ENCODE data around the gene SYNGR3. TPM values are rescaled to one million over a fixed set of nuclear protein-coding genes. Genes with fewer than 3 reads are reported as not detected.
A peak's percentile ranks its signal among the peaks of the same experiment; 100 is the strongest.

The SYNGR3 gene
- total and polyA plus RNA-seq, 2 of the 13 experiments (the other 11 are each of a cell fraction or from before 2014, with no cell fraction given): 0.97 to 5.7 TPM

DNA sequence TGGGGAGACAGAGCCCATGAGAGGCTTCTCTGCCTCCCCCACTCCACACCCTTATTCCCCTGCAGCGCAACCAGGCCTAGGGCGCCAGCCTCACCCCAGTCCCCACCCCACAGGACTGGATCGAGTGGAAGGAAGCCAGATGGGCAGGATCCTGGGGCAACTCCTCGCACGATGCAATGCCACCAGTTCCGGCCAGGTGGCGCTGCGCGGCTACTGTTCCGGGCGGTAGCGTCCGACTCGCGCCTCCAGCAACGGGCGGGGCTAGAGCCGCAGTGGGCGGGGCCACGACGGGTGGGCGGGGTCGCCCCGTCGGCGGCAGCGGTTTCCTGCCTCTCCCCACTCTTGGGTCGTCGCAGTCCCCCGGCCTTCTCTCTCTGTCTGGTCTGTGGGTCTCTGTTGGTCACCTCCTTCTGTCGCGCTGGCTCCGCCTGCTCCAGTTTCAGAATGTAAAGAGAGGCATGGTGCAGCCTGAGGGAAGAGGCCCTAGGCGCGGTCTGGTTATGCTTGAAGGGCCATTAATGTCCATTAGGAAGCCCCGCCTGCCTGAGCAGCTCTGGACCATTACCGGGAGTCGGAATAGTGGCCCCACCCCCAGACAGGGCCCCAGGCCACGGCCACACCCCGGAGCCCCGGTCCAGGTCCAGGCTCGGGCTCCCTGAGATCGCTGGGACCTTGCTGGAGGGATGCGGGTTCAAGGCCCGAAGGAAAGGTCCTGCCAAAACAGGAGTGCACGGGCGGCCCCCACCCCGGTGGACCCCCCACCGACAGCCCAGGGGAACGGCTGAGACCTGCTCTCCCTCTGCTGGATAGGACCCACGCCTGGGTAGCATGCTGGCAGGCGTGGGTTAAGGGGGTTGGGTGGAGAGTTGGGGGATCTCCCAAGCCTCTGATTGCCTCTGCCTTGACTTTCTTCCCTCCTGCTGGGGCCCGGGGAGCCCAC, 33.6 kb downstream of the SYNGR3 start (continued):
- TF ChIP-seq, protein P1, sequence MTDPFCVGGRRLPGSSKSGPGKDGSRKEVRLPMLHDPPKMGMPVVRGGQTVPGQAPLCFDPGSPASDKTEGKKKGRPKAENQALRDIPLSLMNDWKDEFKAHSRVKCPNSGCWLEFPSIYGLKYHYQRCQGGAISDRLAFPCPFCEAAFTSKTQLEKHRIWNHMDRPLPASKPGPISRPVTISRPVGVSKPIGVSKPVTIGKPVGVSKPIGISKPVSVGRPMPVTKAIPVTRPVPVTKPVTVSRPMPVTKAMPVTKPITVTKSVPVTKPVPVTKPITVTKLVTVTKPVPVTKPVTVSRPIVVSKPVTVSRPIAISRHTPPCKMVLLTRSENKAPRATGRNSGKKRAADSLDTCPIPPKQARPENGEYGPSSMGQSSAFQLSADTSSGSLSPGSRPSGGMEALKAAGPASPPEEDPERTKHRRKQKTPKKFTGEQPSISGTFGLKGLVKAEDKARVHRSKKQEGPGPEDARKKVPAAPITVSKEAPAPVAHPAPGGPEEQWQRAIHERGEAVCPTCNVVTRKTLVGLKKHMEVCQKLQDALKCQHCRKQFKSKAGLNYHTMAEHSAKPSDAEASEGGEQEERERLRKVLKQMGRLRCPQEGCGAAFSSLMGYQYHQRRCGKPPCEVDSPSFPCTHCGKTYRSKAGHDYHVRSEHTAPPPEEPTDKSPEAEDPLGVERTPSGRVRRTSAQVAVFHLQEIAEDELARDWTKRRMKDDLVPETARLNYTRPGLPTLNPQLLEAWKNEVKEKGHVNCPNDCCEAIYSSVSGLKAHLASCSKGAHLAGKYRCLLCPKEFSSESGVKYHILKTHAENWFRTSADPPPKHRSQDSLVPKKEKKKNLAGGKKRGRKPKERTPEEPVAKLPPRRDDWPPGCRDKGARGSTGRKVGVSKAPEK (CRISPR knock-in tag; IDR thresholded peaks at IDR 0.05; ENCODE audit: borderline replicate concordance): no peak
- TF ChIP-seq ZNF382 (CRISPR knock-in tag; IDR thresholded peaks at IDR 0.05; ENCODE audit: borderline replicate concordance): no peak
- TF ChIP-seq PBX2 (CRISPR knock-in tag; IDR thresholded peaks at IDR 0.05): no peak
- peak; percentile 34; the same call in 1 of the 2 replicates for TF ChIP-seq NFYC (CRISPR knock-in tag; IDR thresholded peaks at IDR 0.05)
- no peak for TF ChIP-seq IKZF4 (CRISPR knock-in tag; IDR thresholded peaks at IDR 0.05; ENCODE audit: borderline replicate concordance, low read depth, not compliant biosample characterization)
- peak; percentile 84 for TF ChIP-seq MAZ (IDR thresholded peaks at IDR 0.05; ENCODE audit: borderline replicate concordance, low read depth, low read length)
- peak; percentile 95 for TF ChIP-seq MAZ (CRISPR knock-in tag; IDR thresholded peaks at IDR 0.05; ENCODE audit: low read depth)
- TF ChIP-seq ZNF3 (CRISPR knock-in tag; IDR thresholded peaks at IDR 0.05): no peak
- TF ChIP-seq SRSF9 (IDR thresholded peaks at IDR 0.05; ENCODE audit: borderline replicate concordance, insufficient read depth, low read depth, low read length, poor library complexity, severe bottlenecking): no peak
- TF ChIP-seq ASH2L (IDR thresholded peaks at IDR 0.05; ENCODE audit: insufficient read length, low read depth, low read length): no peak
- no peak for TF ChIP-seq ISX (CRISPR knock-in tag; conservative IDR thresholded peaks at IDR 0.05)
- no peak for TF ChIP-seq ZEB1 (IDR thresholded peaks at IDR 0.05; ENCODE audit: insufficient replicate concordance, low read depth)
- TF ChIP-seq NKX3-1 (CRISPR knock-in tag; IDR thresholded peaks at IDR 0.05): no peak
- TF ChIP-seq ZNF891 (CRISPR knock-in tag; IDR thresholded peaks at IDR 0.05): no peak
- no peak for TF ChIP-seq TOPORS (CRISPR knock-in tag; IDR thresholded peaks at IDR 0.05)
- TF ChIP-seq U2AF1 (optimal IDR thresholded peaks at IDR 0.05; ENCODE audit: low read depth, low read length): no peak
- no peak for TF ChIP-seq ATF7 (IDR thresholded peaks at IDR 0.05)
- no peak for TF ChIP-seq ATF7 (CRISPR knock-in tag; IDR thresholded peaks at IDR 0.05)
- TF ChIP-seq HNRNPUL1 (IDR thresholded peaks at IDR 0.05; ENCODE audit: low read depth, low read length): no peak
- TF ChIP-seq ZNF724P (CRISPR knock-in tag; IDR thresholded peaks at IDR 0.05; ENCODE audit: borderline replicate concordance): no peak
- TF ChIP-seq KMT2A (CRISPR knock-in tag; IDR thresholded peaks at IDR 0.05): 0 out of 2 replicates have a peak, but pooled peaks have one; percentile 21
- peak; percentile 77; the same call in 1 of the 2 replicates for TF ChIP-seq ZNF572 (CRISPR knock-in tag; IDR thresholded peaks at IDR 0.05)
- TF ChIP-seq, protein P2, sequence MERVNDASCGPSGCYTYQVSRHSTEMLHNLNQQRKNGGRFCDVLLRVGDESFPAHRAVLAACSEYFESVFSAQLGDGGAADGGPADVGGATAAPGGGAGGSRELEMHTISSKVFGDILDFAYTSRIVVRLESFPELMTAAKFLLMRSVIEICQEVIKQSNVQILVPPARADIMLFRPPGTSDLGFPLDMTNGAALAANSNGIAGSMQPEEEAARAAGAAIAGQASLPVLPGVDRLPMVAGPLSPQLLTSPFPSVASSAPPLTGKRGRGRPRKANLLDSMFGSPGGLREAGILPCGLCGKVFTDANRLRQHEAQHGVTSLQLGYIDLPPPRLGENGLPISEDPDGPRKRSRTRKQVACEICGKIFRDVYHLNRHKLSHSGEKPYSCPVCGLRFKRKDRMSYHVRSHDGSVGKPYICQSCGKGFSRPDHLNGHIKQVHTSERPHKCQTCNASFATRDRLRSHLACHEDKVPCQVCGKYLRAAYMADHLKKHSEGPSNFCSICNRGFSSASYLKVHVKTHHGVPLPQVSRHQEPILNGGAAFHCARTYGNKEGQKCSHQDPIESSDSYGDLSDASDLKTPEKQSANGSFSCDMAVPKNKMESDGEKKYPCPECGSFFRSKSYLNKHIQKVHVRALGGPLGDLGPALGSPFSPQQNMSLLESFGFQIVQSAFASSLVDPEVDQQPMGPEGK (CRISPR knock-in tag; IDR thresholded peaks at IDR 0.05): peak; percentile 62
- TF ChIP-seq ONECUT2 (CRISPR knock-in tag; IDR thresholded peaks at IDR 0.05): no peak
- no peak for TF ChIP-seq ADNP (CRISPR knock-in tag; IDR thresholded peaks at IDR 0.05)

Data from HepG2 (cell line).